ENCODE data around the gene TSHZ2. TPM values are rescaled to one million over a fixed set of nuclear protein-coding genes. Genes with fewer than 3 reads are reported as not detected.

TSHZ2 gene
- total and polyA plus RNA-seq, 2 donors (not counting 3 experiments of a cell fraction or from before 2014, with no cell fraction given), result not detected

GRCh38 chr20:53244711-53245110 is 272.6 kb downstream of the TSHZ2 start:
- Histone ChIP-seq H3K9ac (replicated peaks; ENCODE audit: extremely low read depth, insufficient read depth, low read length) (no peak overlapping the region), H4K20me1 (replicated peaks; ENCODE audit: control insufficient read depth, extremely low read depth, insufficient read depth, low read length) (no peaks in the 10 kb centered on the region), H3K27me3 (ENCODE audit: control insufficient read depth in 2 of 2, insufficient read depth in 2 of 2, low read length in 2 of 2) (no peaks in the 10 kb centered on the region), H3K9me3 (replicated peaks; ENCODE audit: control insufficient read depth, insufficient read depth, low read length) (no peaks in the 10 kb centered on the region), H3K79me2 (ENCODE audit: control insufficient read depth, insufficient read depth, low read length) (no peaks in the 10 kb centered on the region), H3K27ac (ENCODE audit: insufficient read depth, low read depth, low read length) (no peak overlapping the region), H3K4me1 (ENCODE audit: control insufficient read depth, extremely low read depth, insufficient read depth, low read length) (no peaks in the 10 kb centered on the region), H3K36me3 (ENCODE audit: control insufficient read depth in 2 of 2, extremely low read depth in 1 of 2, insufficient read depth in 2 of 2, low read length in 2 of 2) (no peaks in the 10 kb centered on the region), H3K9me1 (replicated peaks; ENCODE audit: control insufficient read depth, extremely low read depth, insufficient read depth, low read length) (no peaks in the 10 kb centered on the region), H2AFZ (ENCODE audit: low read depth, low read length) (no peak overlapping the region), H3K4me3 (replicated peaks in 1 of 3; ENCODE audit: insufficient read depth in 1 of 3, low read depth in 1 of 3, low read length in 3 of 3) (no peak overlapping the region), H3K4me2 (ENCODE audit: insufficient read depth, low read length) (no peak overlapping the region)
- TF ChIP-seq JUN (IDR thresholded peaks at IDR 0.05; ENCODE audit: borderline replicate concordance, insufficient read depth, insufficient read length, low read depth) (no peak), MYC (IDR thresholded peaks at IDR 0.05; ENCODE audit: low read depth, low read length) (no peak), GATA2 (IDR thresholded peaks at IDR 0.05; ENCODE audit: insufficient read depth, insufficient read length, low read depth, low read length) (no peak), POLR2A (IDR thresholded peaks at IDR 0.05; ENCODE audit: low read depth, low read length) (no peak), FOS (IDR thresholded peaks at IDR 0.05; ENCODE audit: borderline replicate concordance, insufficient read depth, low read length) (no peak), EZH2 (IDR thresholded peaks at IDR 0.05; ENCODE audit: borderline replicate concordance, low read depth, low read length, severe bottlenecking) (no peak), CTCF (IDR thresholded peaks at IDR 0.05; ENCODE audit: extremely low read depth in 1 of 2, insufficient read depth in 1 of 2, low read depth in 1 of 2, low read length in 2 of 2) (no peak), POLR2AphosphoS5 (IDR thresholded peaks at IDR 0.05; ENCODE audit: insufficient read depth, low read depth, low read length) (no peak), MAX (IDR thresholded peaks at IDR 0.05; ENCODE audit: insufficient read depth, insufficient read length) (no peak)
- dilution Hi-C loops (cut with MboI; ENCODE audit: extremely low pct_ligation_motif_present, low sequenced_read_pairs), result no loop called here
- CTCF ChIA-PET, result no interaction called here
- BruUV-seq (replicated peaks), result no TSS peak
- FAIRE-seq (no peak), DNase-seq (ENCODE audit: low read depth, low spot score) (no peak)
- intact Hi-C loops (cut with micrococcal nuclease), result loop anchor here (10.0 kb wide), 1 partner anchor 300 kb away; no protein-coding TSS in a partner anchor
- POLR2A ChIA-PET, result no interaction called here
